RWPE1 (cell line): ENCODE measurements around the gene ANKLE2.
A peak's percentile ranks its signal among the peaks of the same experiment; 100 is the strongest.

Experiments
- CTCF ChIA-PET: fragments of 350-600 bp; sonication (Branson Sonifier 250); formaldehyde crosslinking; extraction: SDS; loops from one replicate; lab custom pipeline; 2021; lab: Yijun Ruan, JAX
- POLR2A ChIA-PET: fragments of 400-600 bp; formaldehyde crosslinking; extraction: SDS; loops from one replicate; lab custom pipeline; 2020; ENCODE audit warnings: antibody characterized with exemption; ENCODE audit not compliant: low non-redundant PET; lab: Yijun Ruan, JAX
- DNase-seq: peaks from one replicate; pipeline ENCODE4 v3.0.0; 2012; ENCODE audit warnings: low spot score
- H3K27ac ChIP-seq: fragments of 450-650 bp; 2 replicates; pipeline ENCODE4 v1.5.1; 2017
- CTCF ChIP-seq: fragments of 450-650 bp; conservative IDR thresholded peaks from 2 replicates; pipeline ENCODE4 v1.5.1; 2017; ENCODE audit warnings: low read depth, mild to moderate bottlenecking

Gene ANKLE2

GRCh38 chr12:132739600-132740312, 21.9 kb downstream of the ANKLE2 start:
- CTCF ChIA-PET = interaction anchor here (0.6 kb wide), 1 partner anchor 21 kb away, joined by 3 read pairs; no protein-coding TSS in a partner anchor
- no peak for DNase-seq
- H3K27ac ChIP-seq = no peak overlapping the region; the same call in 1 of the 2 replicates
- POLR2A ChIA-PET = no interaction called here
- no peak for TF ChIP-seq CTCF

DNA sequence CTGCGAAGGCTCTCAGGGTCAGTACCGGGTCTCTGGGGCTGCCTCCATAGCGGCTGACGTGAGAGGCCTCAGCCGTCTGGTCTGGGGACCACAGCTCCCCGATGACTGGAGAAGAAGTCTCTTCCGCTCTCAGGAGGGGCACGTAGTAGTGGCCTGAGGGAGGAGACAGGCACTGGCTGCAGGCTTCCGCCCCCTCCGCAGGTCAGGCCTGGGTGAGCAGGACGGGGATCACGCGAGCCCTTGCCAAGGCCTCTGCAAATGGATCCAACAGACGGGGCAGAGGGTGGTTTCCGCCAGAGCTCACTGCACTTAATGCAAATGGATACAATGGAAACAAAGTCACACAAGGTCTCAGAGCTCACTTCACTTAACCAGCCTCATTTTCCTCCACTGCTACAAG, 24.7 kb downstream of the ANKLE2 start:
- ChIA-PET POLR2A (no interaction called here), CTCF (no interaction called here)
- TF ChIP-seq CTCF = no peak
- no peak for DNase-seq
- peak overlapping the region; percentile 21; the same call in 1 of the 2 replicates for H3K27ac ChIP-seq

GRCh38 chr12:132736378-132736777, 25.3 kb downstream of the ANKLE2 start:
- ChIA-PET CTCF (no interaction called here), POLR2A (no interaction called here)
- DNase-seq = no peak
- H3K27ac ChIP-seq = peak overlapping the region; percentile 21; the same call in 1 of the 2 replicates
- TF ChIP-seq CTCF = no peak

- ChIA-PET CTCF (no interaction called here), POLR2A (no interaction called here)
- no peak for DNase-seq
- peak overlapping the region; percentile 21; the same call in 1 of the 2 replicates for H3K27ac ChIP-seq
- no peak for TF ChIP-seq CTCF
Measured at GRCh38 chr12:132735496-132735895, 26.1 kb downstream of the ANKLE2 start.

GRCh38 chr12:132734206-132734605, 27.4 kb downstream of the ANKLE2 start:
- TF ChIP-seq CTCF = no peak
- POLR2A ChIA-PET = no interaction called here
- no peak overlapping the region for H3K27ac ChIP-seq
- no peak for DNase-seq
- CTCF ChIA-PET = no interaction called here

- DNase-seq = no peak
- no peak for TF ChIP-seq CTCF
- POLR2A ChIA-PET = interaction anchor here (0.9 kb wide), 1 partner anchor 28 kb away, joined by 5 read pairs; no protein-coding TSS in a partner anchor
- no peak overlapping the region for H3K27ac ChIP-seq
- CTCF ChIA-PET = no interaction called here
Measured at GRCh38 chr12:132731574-132731973, 30.1 kb downstream of the ANKLE2 start.
